HEK293 (cell line): Measurements from ENCODE around the gene PPP4C.

Source experiments
- CTCF ChIA-PET: fragments of 350-600 bp; formaldehyde crosslinking; extraction: SDS; loops from one replicate; lab custom pipeline; 2021; ENCODE audit warnings: antibody characterized with exemption; lab: Yijun Ruan, JAX
- POLR2A ChIA-PET: fragments of 300-600 bp; formaldehyde crosslinking; extraction: SDS; loops from one replicate; lab custom pipeline; 2020; ENCODE audit warnings: antibody characterized with exemption, inconsistent platforms; lab: Yijun Ruan, JAX
- H3K27ac ChIP-seq: fragments of 200-500 bp; sonication (Bioruptor generic); 2 replicates; pipeline ENCODE4 v1.5.1; 2014; ENCODE audit warnings: low read depth, low read length, control low read depth, inconsistent platforms; ENCODE audit errors: extremely low read depth
- H3K36me3 ChIP-seq, 2 experiments: fragments of 200-500 bp in 1 of 2; sonication (Bioruptor generic) in 1 of 2; 1 replicate in 1 of 2; 2 replicates in 1 of 2; pipeline ENCODE4 v1.5.1; 2014 to 2017; ENCODE audit warnings: inconsistent platforms in 2 of 2, low read length in 2 of 2; ENCODE audit not compliant: control insufficient read depth in 2 of 2, insufficient read depth in 1 of 2
- H3K4me1 ChIP-seq: fragments of 200-500 bp; sonication (Bioruptor generic); 2 replicates; pipeline ENCODE4 v1.5.1; 2014; ENCODE audit warnings: mild to moderate bottlenecking, low read length, inconsistent platforms; ENCODE audit not compliant: control insufficient read depth, insufficient read depth
- H3K4me3 ChIP-seq: 2 replicates; pipeline ENCODE4 v1.5.1; 2011; ENCODE audit warnings: low read depth, mild to moderate bottlenecking, control low read depth, low read length, moderate library complexity
- H3K9me3 ChIP-seq: fragments of 200-500 bp; sonication (Bioruptor generic); 2 replicates; pipeline ENCODE4 v1.5.1; 2014; ENCODE audit warnings: low read depth, low read length, inconsistent platforms; ENCODE audit not compliant: control insufficient read depth, insufficient read depth
- EGR2 ChIP-seq: fragments of 450-650 bp; formaldehyde crosslinking; IDR thresholded peaks from 2 replicates; pipeline ENCODE4 v1.5.1; 2016; ENCODE audit warnings: low read depth, missing biosample characterization, missing genetic modification characterization
- GFI1B ChIP-seq: fragments of 450-650 bp; formaldehyde crosslinking; IDR thresholded peaks from 2 replicates; pipeline ENCODE4 v1.5.1; 2016; ENCODE audit warnings: missing biosample characterization, missing genetic modification characterization
- KLF8 ChIP-seq: fragments of 450-650 bp; formaldehyde crosslinking; IDR thresholded peaks from 2 replicates; pipeline ENCODE4 v1.5.1; 2016; ENCODE audit warnings: missing biosample characterization, missing genetic modification characterization
- REPIN1 ChIP-seq: fragments of 450-650 bp; formaldehyde crosslinking; IDR thresholded peaks from 2 replicates; pipeline ENCODE4 v1.5.1; 2017; ENCODE audit warnings: missing biosample characterization, missing genetic modification characterization, low read depth
- SP3 ChIP-seq: fragments of 450-650 bp; formaldehyde crosslinking; IDR thresholded peaks from 2 replicates; pipeline ENCODE4 v1.5.1; 2016; ENCODE audit warnings: missing biosample characterization, missing genetic modification characterization
- ZFHX2 ChIP-seq: fragments of 450-650 bp; formaldehyde crosslinking; conservative IDR thresholded peaks from 2 replicates; pipeline ENCODE4 v1.5.1; 2016; ENCODE audit warnings: missing biosample characterization, missing genetic modification characterization
- ZNF114 ChIP-seq: fragments of 450-650 bp; formaldehyde crosslinking; IDR thresholded peaks from 2 replicates; pipeline ENCODE4 v1.5.0; 2017; ENCODE audit warnings: missing biosample characterization, missing genetic modification characterization
- ZNF132 ChIP-seq: fragments of 450-650 bp; formaldehyde crosslinking; IDR thresholded peaks from 2 replicates; pipeline ENCODE4 v1.5.1; 2017; ENCODE audit warnings: missing biosample characterization, missing genetic modification characterization, borderline replicate concordance
- ZNF140 ChIP-seq: fragments of 450-650 bp; formaldehyde crosslinking; IDR thresholded peaks from 2 replicates; pipeline ENCODE4 v1.5.1; 2016; ENCODE audit warnings: missing biosample characterization, missing genetic modification characterization
- ZNF155 ChIP-seq: fragments of 450-650 bp; formaldehyde crosslinking; IDR thresholded peaks from 2 replicates; pipeline ENCODE4 v1.5.1; 2016; ENCODE audit warnings: missing biosample characterization, missing genetic modification characterization
- ZNF2 ChIP-seq: fragments of 450-650 bp; formaldehyde crosslinking; IDR thresholded peaks from 2 replicates; pipeline ENCODE4 v1.5.1; 2016; ENCODE audit warnings: missing biosample characterization, missing genetic modification characterization
- ZNF214 ChIP-seq: fragments of 450-650 bp; formaldehyde crosslinking; IDR thresholded peaks from 2 replicates; pipeline ENCODE4 v1.5.1; 2017; ENCODE audit warnings: missing biosample characterization, mild to moderate bottlenecking, missing genetic modification characterization, borderline replicate concordance
- ZNF555 ChIP-seq: fragments of 450-650 bp; formaldehyde crosslinking; conservative IDR thresholded peaks from 2 replicates; pipeline ENCODE4 v1.5.1; 2017; ENCODE audit warnings: missing biosample characterization, mild to moderate bottlenecking, missing genetic modification characterization, inconsistent platforms
- ZNF585B ChIP-seq: fragments of 450-650 bp; formaldehyde crosslinking; IDR thresholded peaks from 2 replicates; pipeline ENCODE4 v1.5.1; 2016; ENCODE audit warnings: missing biosample characterization, missing genetic modification characterization
- ZNF624 ChIP-seq: fragments of 450-650 bp; formaldehyde crosslinking; IDR thresholded peaks from 2 replicates; pipeline ENCODE4 v1.5.1; 2017; ENCODE audit warnings: missing biosample characterization, missing genetic modification characterization
- ZNF629 ChIP-seq: fragments of 450-650 bp; formaldehyde crosslinking; IDR thresholded peaks from 2 replicates; pipeline ENCODE4 v1.5.1; 2017; ENCODE audit warnings: missing biosample characterization, missing genetic modification characterization
- ZNF664 ChIP-seq: fragments of 450-650 bp; formaldehyde crosslinking; IDR thresholded peaks from 2 replicates; pipeline ENCODE4 v1.5.1; 2016; ENCODE audit warnings: missing biosample characterization, missing genetic modification characterization
- ZNF701 ChIP-seq: fragments of 450-650 bp; formaldehyde crosslinking; IDR thresholded peaks from 2 replicates; pipeline ENCODE4 v1.5.1; 2016; ENCODE audit warnings: missing biosample characterization, missing genetic modification characterization
- ZNF747 ChIP-seq: fragments of 450-650 bp; formaldehyde crosslinking; IDR thresholded peaks from 2 replicates; pipeline ENCODE4 v1.5.1; 2016; ENCODE audit warnings: missing biosample characterization, missing genetic modification characterization
- ZNF768 ChIP-seq: fragments of 450-650 bp; formaldehyde crosslinking; IDR thresholded peaks from 2 replicates; pipeline ENCODE4 v1.5.1; 2018; ENCODE audit warnings: missing biosample characterization, mild to moderate bottlenecking, missing genetic modification characterization
- TF ChIP-seq, protein P1 (sequence below): fragments of 450-650 bp; formaldehyde crosslinking; IDR thresholded peaks from 2 replicates; pipeline ENCODE4 v1.5.1; 2016; ENCODE audit warnings: missing biosample characterization, missing genetic modification characterization
- TF ChIP-seq, protein P2 (sequence below): fragments of 450-650 bp; formaldehyde crosslinking; IDR thresholded peaks from 2 replicates; pipeline ENCODE4 v1.5.1; 2016; ENCODE audit warnings: missing biosample characterization, missing genetic modification characterization, low read depth
- TF ChIP-seq, protein P3 (sequence below): fragments of 450-650 bp; formaldehyde crosslinking; IDR thresholded peaks from 2 replicates; pipeline ENCODE4 v1.5.1; 2016; ENCODE audit warnings: missing biosample characterization, missing genetic modification characterization
- TF ChIP-seq, protein P4 (sequence below): fragments of 450-650 bp; formaldehyde crosslinking; optimal IDR thresholded peaks from 2 replicates; pipeline ENCODE3; 2016; ENCODE audit warnings: missing biosample characterization, mild to moderate bottlenecking, missing genetic modification characterization

PPP4C gene

DNA sequence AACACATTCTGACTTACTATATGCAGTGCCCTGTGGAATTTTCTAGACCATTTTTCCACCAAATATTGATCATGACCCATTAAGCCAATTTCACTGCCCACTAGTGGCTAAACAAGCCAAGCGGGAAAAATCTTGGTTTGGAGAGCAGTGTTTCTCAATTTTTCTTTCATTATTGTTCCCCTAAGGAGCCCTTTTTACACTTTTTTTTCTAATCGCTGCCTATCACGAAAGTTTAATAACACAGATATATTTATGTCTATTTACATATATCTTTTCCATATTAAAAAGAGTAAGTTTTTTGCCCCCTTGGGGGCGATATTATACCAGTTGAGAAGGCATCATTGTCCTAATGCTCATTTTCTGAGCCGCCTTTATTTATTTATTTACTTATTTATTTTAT is 34.0 kb upstream of the PPP4C start (continued):
- no peak for TF ChIP-seq ZNF140 (tag by site-specific recombination)
- no peak for TF ChIP-seq ZNF768 (tag by site-specific recombination)
- TF ChIP-seq REPIN1 (tag by site-specific recombination): no peak
- no peak for TF ChIP-seq ZNF624 (tag by site-specific recombination)
- TF ChIP-seq ZNF114 (tag by site-specific recombination): no peak
- TF ChIP-seq, protein P1, sequence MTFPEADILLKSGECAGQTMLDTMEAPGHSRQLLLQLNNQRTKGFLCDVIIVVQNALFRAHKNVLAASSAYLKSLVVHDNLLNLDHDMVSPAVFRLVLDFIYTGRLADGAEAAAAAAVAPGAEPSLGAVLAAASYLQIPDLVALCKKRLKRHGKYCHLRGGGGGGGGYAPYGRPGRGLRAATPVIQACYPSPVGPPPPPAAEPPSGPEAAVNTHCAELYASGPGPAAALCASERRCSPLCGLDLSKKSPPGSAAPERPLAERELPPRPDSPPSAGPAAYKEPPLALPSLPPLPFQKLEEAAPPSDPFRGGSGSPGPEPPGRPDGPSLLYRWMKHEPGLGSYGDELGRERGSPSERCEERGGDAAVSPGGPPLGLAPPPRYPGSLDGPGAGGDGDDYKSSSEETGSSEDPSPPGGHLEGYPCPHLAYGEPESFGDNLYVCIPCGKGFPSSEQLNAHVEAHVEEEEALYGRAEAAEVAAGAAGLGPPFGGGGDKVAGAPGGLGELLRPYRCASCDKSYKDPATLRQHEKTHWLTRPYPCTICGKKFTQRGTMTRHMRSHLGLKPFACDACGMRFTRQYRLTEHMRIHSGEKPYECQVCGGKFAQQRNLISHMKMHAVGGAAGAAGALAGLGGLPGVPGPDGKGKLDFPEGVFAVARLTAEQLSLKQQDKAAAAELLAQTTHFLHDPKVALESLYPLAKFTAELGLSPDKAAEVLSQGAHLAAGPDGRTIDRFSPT: no peak
- TF ChIP-seq KLF8 (tag by site-specific recombination): no peak
- no peak for TF ChIP-seq ZNF214 (tag by site-specific recombination)

DNA sequence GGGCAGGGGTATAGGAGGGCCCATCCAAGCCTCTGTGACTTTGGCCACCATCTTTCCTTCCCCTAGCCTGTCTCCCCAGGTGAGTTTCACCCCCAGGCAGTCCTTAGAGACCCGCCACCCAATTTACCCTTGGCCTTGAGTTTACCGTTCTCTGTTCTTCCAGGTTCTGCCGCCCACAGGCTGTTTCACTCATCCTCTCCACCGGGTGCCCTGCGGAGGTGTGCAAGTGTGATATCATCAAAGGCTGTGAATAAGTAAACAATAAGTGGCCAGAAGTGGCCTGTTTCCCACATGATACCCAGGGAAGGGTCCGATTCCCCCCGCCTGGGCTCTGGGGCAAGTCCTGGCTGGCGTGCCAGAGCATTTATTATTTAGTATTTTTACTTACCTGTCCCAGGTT is 29.6 kb upstream of the PPP4C start:
- H3K36me3 ChIP-seq: no peaks in the 10 kb centered on the region
- CTCF ChIA-PET: no interaction called here
- TF ChIP-seq ZNF555: no peak
- TF ChIP-seq ZFHX2 (tag by site-specific recombination): peak; percentile 69
- TF ChIP-seq GFI1B (tag by site-specific recombination): no peak
- no peak for TF ChIP-seq SP3 (tag by site-specific recombination)
- TF ChIP-seq EGR2 (tag by site-specific recombination): peak; percentile 72; the same call in 1 of the 2 replicates
- no peaks in the 10 kb centered on the region for H3K4me1 ChIP-seq
- H3K27ac ChIP-seq: no peak overlapping the region
- H3K4me3 ChIP-seq: no peak overlapping the region
- POLR2A ChIA-PET: no interaction called here
- H3K9me3 ChIP-seq: no peaks in the 10 kb centered on the region

DNA sequence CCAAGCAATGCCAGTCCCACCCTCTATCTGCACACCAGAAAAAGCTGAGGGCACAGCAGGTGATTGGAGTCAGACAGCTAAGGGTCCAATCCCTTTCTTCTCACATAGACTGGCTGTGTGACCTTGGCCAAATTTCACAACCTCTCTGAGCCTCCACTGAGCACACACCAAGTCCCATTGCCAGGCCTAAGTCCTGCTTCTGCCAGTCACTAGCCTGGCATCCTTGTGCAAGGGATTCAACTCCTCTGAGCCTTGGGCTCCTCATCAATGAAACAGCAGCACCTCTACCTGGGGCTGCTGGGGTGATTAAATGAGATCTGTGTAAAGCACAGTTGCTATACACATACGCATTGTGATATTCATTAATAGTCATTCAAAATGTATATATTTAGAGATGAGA is 29.2 kb upstream of the PPP4C start:
- Histone ChIP-seq H3K9me3 (no peaks in the 10 kb centered on the region), H3K4me3 (no peak overlapping the region), H3K36me3 (no peaks in the 10 kb centered on the region), H3K4me1 (no peaks in the 10 kb centered on the region), H3K27ac (no peak overlapping the region)
- CTCF ChIA-PET: interaction anchor here (0.7 to 1.8 kb wide), 4 partner anchors 9 to 67 kb away, joined by 3 to 6 read pairs (median 4); partner anchors contain the start of genes ALDOA, GDPD3 and TBX6
- POLR2A ChIA-PET: interaction anchor here (0.7 kb wide), 1 partner anchor 24 kb away, joined by 4 read pairs; no protein-coding TSS in a partner anchor
- TF ChIP-seq ZNF747 (tag by site-specific recombination) (no peak), ZNF132 (tag by site-specific recombination) (no peak), ZNF2 (tag by site-specific recombination) (no peak), ZNF701 (tag by site-specific recombination) (no peak), ZNF664 (tag by site-specific recombination) (peak; percentile 82; the same call in 1 of the 2 replicates), ZNF585B (tag by site-specific recombination) (no peak), ZNF768 (tag by site-specific recombination) (peak; percentile 79; the same call in 1 of the 2 replicates), ZNF214 (tag by site-specific recombination) (no peak), ZNF155 (tag by site-specific recombination) (no peak), ZNF629 (no peak)
- TF ChIP-seq, protein P2, sequence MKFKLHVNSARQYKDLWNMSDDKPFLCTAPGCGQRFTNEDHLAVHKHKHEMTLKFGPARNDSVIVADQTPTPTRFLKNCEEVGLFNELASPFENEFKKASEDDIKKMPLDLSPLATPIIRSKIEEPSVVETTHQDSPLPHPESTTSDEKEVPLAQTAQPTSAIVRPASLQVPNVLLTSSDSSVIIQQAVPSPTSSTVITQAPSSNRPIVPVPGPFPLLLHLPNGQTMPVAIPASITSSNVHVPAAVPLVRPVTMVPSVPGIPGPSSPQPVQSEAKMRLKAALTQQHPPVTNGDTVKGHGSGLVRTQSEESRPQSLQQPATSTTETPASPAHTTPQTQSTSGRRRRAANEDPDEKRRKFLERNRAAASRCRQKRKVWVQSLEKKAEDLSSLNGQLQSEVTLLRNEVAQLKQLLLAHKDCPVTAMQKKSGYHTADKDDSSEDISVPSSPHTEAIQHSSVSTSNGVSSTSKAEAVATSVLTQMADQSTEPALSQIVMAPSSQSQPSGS (tag by site-specific recombination): no peak
- TF ChIP-seq, protein P3, sequence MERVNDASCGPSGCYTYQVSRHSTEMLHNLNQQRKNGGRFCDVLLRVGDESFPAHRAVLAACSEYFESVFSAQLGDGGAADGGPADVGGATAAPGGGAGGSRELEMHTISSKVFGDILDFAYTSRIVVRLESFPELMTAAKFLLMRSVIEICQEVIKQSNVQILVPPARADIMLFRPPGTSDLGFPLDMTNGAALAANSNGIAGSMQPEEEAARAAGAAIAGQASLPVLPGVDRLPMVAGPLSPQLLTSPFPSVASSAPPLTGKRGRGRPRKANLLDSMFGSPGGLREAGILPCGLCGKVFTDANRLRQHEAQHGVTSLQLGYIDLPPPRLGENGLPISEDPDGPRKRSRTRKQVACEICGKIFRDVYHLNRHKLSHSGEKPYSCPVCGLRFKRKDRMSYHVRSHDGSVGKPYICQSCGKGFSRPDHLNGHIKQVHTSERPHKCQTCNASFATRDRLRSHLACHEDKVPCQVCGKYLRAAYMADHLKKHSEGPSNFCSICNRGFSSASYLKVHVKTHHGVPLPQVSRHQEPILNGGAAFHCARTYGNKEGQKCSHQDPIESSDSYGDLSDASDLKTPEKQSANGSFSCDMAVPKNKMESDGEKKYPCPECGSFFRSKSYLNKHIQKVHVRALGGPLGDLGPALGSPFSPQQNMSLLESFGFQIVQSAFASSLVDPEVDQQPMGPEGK (tag by site-specific recombination): no peak
- TF ChIP-seq, protein P4, sequence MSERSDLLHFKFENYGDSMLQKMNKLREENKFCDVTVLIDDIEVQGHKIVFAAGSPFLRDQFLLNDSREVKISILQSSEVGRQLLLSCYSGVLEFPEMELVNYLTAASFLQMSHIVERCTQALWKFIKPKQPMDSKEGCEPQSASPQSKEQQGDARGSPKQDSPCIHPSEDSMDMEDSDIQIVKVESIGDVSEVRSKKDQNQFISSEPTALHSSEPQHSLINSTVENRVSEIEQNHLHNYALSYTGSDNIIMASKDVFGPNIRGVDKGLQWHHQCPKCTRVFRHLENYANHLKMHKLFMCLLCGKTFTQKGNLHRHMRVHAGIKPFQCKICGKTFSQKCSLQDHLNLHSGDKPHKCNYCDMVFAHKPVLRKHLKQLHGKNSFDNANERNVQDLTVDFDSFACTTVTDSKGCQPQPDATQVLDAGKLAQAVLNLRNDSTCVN: no peak
